Measurements from ENCODE around the gene BTBD9.

The BTBD9 gene

DNA sequence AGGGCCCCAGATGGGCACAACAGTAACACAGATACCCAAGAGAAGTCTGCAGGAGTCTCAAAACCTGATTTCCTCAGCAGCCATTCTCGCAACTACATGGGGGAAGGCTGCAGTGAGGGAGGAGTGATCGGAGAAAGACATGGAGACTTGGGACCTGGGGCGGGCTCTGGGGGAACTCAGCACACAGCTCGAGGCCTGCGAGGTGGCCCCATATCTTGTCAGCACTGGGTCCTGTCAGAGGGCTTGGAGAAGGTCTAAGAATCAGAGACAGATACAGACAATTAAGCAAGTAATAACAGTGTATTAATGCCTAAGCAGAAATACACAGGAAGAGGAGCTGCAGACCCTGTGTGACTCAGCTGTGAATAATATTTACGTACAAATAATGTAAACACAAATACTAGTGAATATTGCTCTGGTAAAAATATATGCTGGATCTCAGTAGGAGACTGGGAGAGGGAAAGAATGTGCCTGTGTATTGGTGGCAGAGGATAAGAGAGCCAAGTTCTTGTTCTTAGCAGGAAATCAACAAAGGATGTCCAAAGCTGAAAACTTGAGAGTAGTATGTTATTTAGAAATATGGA, 484.0 kb downstream of the BTBD9 start:
- in situ Hi-C loops (cut with MboI; ENCODE audit: low sequenced_read_pairs) = no loop called here

DNA sequence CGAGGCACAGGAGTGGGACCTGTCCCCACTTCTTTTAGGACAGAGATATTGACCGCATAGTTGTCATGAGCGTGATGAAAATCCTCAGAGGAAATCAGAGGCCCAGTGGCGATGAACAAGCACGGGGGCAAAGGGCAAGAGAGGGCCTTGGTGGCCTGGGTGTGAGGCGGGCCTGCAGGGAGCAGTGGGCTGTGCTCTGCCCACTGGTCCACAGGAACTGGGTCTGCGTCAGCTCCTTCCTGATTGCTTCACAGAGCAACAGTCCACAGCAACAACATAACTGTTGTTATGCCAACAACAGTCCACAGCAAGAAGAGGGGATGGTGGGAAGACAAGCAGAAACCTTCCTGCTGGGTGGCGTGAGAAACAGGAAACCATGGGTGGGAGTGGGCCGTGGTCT, 484.6 kb downstream of the BTBD9 start:
- in situ Hi-C loops (cut with MboI; ENCODE audit: low sequenced_read_pairs) = no loop called here

DNA sequence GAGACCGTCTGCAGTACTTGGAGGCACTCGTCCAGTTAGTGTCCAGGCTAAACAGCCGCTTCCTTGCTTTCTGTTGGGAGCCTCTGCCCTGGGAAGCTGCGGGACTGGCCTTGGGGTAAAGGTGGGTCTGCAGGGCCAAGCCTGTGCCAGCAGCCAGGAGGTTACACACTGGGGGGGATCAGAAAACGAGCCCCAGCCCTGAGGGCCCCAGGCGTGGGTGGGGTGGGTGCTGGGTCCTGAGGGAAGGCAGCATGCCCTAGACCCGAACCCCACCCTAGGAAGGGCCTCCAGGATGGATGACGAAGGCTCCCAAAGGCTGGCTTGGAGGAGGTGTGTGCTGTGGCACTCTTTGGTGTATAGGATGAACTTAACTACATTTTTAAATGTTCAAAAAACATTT, 485.0 kb downstream of the BTBD9 start:
- in situ Hi-C loops (cut with MboI; ENCODE audit: low sequenced_read_pairs) = no loop called here

DNA sequence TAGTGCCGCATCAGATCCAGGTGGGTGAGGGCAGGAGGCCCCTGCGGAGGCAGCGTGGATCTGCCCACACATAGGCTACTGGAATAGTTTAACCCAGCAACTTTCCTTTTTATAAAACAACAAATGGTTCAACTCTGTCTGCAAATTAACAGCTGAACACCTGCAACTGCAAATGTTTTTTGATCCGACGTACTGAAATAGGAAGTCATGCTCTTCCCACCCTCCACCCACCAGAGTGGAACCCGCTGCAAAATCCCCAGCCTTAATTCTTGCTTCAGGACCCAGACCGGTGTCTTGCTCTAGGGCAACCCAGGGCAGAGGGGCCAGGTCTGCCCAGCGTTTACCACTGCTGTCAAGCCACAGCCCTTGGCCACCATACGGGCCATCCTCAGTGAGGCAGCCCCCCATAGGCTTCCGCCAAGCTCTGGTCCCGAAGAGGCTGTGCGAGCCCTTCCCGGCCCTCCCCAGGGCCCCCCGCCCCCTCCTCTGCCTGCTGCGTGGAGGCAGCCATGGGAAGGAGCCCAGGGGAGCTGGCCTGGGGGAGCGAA, 485.9 kb downstream of the BTBD9 start:
- in situ Hi-C loops (cut with MboI; ENCODE audit: low sequenced_read_pairs) = no loop called here

DNA sequence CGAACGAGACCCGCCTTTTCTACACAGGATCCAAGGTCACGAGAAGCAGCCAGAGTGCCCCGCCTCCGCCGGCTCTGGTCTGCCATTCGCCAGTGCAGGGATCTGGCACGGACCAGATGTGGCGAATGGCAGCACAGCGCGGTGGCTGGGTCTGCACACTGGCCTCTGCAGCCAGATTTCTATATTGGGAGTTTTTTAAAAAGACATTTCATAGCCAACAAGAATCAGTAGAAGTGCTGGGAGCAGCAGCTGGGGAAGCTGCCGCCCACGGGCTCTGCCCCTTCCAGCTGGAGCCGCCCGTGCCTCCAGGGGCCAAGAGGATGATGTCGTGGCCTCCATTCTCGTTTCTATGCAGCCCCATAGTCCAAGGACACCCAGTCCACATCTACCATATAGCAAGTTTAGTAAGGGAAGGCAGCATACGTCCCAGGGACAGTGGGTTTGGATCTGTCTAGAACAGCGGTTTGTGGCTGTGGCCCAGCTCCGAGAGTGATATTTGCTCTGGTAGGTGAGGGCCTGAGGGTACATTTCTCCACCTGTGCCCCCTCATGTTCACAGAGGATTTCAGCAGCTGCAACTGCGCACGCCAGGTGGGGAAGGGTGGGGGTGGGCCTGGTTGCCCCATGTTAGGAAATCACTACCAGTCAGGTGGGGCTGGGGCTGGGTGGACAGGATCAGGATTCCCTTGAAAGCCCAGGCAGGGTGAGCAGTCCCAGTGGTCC, 486.5 kb downstream of the BTBD9 start:
- in situ Hi-C loops (cut with MboI; ENCODE audit: low sequenced_read_pairs) = no loop called here

GRCh38 chr6:38152620-38153019, 487.1 kb downstream of the BTBD9 start:
- in situ Hi-C loops (cut with MboI; ENCODE audit: low sequenced_read_pairs) = no loop called here

GRCh38 chr6:38151580-38152500, 487.9 kb downstream of the BTBD9 start:
- in situ Hi-C loops (cut with MboI; ENCODE audit: low sequenced_read_pairs) = no loop called here

DNA sequence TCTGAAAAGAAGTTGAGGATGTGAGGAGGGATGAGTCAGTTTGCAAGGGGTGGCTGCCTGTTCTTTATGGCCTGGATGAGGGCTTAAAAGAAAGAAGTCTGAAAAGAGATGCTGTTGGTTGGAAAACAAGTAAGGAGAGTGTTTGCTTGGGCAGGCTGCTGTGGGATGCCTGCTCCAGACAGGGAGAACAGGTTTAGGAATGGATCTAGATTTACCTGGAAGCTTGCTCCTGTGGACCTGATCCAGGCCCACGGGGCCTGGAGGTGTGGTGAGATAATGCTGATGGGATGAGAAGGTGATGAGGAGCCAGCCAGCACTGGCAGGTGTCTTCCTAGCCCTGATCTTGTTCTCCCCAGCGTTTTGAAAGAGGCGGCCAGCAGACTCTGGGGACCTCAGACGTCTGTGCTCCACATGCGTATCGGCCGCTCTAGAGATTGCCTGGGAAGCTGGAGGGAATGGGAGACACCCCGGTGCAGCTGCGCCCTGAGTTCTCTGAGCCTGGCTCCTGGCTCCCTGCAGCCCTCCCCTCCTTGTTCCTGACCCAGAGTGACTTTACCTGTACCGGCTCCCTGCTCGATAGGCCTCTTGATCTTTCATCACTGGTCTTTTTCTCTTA, 488.9 kb downstream of the BTBD9 start:
- in situ Hi-C loops (cut with MboI; ENCODE audit: low sequenced_read_pairs) = no loop called here

DNA sequence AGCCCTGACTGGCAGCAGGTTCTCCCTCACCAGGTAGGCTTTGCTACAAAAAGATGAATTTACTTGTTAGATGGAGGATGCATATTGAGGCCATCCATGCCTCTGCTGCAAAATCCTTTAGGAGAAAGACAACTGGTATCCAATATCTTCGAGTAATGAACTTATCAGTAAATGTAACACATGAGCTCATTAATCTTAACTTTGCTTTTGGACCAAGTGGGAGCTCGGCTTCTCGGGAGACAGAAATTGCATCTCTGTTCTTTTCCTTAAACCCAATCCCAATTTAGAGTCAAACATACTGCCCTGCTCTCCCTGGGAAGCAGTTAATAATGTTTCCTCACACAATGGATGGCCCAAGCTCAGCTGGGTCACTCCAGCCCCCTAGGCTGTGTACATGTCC, 489.7 kb downstream of the BTBD9 start:
- in situ Hi-C loops (cut with MboI; ENCODE audit: low sequenced_read_pairs) = no loop called here

DNA sequence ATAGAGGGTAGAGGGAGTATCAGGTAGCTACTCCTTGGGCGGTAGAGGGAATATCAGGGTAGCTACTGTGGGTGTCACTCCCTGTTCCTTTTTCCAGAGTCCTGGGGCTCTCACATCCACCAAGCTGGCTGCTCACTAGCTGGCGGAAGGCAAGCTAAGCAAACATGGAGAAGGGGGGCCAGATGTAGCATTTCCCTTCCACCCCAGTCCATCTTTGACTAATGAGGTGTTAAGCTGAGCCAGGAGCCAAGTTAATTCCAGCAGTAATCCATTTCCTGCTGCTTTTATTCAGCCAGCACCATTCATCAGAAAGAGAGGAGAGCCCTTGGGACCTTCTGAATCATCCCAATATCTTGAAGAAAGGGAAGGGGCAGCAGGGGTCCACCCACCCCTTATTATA, 490.2 kb downstream of the BTBD9 start:
- in situ Hi-C loops (cut with MboI; ENCODE audit: low sequenced_read_pairs) = no loop called here

DNA sequence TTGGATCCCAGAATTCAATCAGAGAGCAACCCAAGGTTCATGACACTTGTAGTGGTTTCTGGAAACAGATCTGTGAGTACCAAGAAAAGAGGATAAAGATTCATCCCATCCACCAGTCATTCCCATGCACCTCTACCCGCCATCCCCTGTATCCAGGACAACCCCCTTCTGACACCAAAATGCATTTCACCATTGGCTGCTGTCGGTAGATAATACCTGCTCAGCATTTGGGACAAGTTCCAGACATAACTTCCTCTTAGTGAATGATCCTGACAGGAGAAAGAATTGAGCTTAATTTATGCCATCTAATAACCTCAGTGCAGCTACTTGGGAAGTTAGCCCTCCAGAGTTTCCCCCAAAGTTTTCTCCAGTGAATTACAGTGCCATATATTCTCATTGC, 491.1 kb downstream of the BTBD9 start:
- in situ Hi-C loops (cut with MboI; ENCODE audit: low sequenced_read_pairs) = no loop called here

DNA sequence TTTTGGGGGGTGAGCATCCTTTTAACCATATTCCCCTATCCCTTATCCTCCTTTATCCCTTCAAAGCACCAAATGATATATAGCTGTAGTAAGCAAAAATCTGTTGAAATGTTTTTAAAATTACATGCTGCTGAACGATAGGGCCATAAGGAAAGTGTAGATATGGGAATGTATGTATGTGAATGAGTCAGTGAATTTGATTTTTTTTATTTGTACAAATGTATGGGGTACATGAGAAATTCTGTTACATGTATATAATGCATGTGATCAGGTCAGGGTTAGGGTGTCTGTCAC, 493.0 kb downstream of the BTBD9 start:
- in situ Hi-C loops (cut with MboI; ENCODE audit: low sequenced_read_pairs) = no loop called here

DNA sequence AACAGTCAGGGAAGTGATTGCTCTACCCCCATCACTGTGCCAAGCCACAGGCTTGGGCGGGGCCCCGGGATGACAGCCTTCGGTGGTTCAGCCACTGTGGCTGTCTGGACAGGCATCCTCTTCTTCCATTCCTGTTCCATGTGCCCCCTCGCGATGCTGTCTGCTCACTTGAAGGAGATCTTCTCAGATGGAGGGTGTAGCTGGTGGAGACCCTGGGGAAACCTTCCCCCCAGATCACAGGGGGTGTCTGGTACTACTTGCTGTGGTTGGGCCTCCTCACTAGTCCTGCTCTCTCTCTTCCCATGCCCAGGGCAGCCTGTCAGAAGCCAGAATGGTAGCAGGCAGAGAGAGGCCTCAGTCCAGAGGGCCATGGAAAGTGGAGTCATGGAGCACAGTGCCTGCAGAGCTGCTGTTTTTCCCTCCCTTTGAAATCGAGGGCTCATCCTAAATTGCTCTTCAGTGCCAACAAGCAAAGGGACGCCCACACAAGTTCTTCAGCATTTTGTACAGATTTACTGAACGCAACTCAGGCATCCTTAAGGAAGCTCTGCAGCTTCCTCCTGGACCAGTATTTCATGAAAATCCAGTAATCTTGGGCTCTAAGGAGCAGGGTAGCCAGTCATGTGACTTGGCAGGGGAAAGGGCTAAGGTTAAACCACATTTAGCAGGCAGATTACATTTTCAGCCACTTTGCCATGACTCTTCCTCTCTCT, 493.6 kb downstream of the BTBD9 start:
- in situ Hi-C loops (cut with MboI; ENCODE audit: low sequenced_read_pairs) = no loop called here

DNA sequence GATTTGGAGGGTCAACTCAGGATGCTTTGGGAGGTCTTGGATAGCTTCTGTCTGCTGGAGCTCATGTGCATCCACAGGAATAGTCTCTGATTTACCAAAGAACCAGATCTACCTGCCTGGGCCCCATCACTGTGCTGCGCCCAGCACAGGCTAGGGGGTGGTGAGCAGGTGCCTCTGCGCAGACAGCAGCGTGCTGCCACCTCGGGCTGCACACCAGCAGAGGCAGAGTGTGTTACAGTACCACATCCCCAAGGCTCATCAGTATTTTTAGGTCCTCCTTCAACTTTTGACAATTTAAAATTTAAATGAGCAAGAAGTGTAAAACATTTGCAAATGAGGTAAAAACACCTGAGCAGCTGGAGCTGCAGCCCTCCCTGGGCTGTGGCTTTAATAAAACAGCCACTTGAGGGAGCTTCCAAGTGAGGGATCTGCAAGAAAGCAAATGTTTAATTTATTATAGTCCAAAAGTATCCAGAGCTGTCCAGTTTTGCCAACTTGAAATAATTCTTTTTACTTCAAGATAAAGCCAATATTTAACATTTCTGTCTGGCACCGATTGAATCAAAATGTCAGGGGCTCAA, 495.3 kb downstream of the BTBD9 start:
- in situ Hi-C loops (cut with MboI; ENCODE audit: low sequenced_read_pairs) = no loop called here

DNA sequence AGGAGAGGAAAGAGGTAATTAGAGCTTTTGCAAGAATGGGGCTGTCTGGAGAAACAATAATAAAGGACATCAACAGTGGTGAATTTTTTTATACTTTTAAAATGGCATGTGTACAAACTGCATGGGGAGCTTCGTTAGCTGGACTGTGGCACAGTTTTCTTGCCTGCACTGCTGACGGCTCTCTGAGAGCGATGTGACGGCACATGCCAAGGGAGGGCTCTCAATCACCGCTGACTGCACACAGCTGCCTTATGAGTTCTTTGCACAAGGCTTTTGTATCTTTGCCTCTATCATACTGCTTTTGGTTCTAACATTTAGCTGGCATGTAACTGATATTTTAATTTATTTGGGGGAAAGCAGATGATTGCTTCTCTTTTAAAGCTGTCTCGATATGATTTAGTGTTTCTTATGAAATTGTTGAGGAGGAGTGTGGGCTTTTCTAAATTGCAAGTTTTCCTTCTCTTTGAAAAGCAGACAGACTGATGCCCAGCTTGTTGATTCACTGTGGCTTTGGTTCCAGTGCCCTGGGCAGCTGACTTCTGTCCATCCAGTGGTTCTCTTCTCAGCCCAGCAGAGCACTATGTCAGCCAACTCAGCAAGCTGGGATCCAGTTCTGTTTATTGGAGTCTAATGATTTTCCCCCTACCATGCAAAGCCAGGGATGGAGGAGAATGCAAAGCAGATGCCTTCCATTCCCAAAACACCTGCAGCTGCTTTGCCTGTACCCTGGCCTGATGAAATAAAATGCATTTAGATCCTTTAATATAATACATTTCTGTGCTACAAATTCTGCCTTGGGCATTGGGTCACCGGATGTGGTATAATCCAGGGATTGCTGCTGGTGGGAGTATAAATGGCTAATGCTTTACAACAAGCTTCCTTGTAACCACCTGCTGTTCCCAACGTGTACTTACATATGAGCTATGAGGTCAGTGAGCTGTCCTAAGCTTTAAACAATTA, 496.3 kb downstream of the BTBD9 start:
- in situ Hi-C loops (cut with MboI; ENCODE audit: low sequenced_read_pairs) = no loop called here

DNA sequence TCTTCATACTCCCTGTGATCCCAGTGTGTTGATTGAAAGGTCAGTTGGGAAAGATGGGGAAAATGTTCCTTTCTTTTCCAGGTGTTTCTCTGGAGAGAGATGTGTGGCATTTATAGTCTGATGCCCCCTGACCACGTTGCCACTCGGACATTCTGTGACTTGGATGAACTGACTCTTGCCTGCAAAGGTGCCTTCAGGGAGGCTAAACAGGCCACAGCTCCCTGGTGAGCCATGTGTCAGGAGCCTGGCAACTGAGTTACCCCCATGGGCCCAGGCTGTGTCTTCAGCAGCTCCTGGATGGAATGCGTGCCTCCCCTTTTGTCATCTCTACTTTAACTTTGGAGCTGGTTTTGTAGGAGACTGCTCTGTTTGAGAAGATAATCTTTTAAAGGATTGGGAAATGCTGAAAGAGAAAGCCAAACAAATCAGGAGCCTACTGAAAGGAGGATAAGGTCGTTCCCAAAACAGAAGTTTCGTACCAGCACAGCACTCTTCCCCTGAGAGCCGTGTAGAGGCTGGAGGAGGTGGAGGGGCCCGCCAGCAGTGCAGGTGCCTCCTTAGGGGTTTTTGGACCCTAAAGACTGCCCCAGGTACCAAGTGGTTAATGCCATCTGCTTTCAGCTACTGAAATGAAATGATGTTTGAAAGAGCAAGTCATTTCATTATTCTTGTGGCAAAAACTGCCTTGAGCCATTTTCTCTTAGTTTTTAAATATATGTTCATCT, 497.4 kb downstream of the BTBD9 start:
- in situ Hi-C loops (cut with MboI; ENCODE audit: low sequenced_read_pairs) = no loop called here

DNA sequence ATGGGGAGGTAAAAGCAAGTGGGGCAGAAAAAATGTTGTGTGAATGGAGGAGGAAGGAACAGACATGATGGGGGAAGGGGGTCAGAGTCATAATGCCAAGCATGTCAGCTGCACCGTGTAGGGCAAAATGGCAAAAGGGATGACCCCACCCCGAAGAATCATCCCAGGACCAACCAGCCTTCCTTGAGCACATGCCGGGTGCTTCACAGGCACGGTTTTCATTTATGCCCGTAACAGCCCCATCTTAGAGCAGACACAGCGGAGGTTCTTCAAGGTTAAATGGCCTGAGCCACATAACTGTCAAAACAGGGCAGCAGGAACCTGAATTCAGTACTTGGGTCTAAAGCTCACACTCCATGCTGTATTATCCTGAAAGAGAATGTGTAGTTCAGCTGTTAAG, 498.0 kb downstream of the BTBD9 start:
- in situ Hi-C loops (cut with MboI; ENCODE audit: low sequenced_read_pairs) = no loop called here

DNA sequence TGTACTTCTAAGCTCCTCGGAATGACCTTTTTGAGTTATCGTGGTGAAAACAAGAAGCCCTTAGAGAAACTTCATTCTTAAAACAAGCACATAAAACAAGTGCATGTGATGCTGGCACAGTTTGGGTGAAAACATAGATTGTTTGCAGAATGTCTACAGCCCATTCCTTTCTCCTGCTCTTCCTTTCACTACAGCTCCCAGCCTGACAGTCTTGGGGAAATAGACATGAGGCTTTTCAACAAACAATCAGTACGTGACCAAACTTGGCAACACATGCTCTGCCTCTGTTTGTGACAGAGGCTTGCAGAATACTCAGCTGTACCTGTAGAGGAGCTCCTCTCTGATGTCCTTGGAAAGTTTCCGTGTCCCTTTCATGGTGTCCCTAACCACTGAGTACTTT, 498.6 kb downstream of the BTBD9 start:
- in situ Hi-C loops (cut with MboI; ENCODE audit: low sequenced_read_pairs) = no loop called here

- in situ Hi-C loops (cut with MboI; ENCODE audit: low sequenced_read_pairs) = no loop called here
These were observed 501.4 kb downstream of the BTBD9 start for GRCh38 chr6:38138374-38138773.

Measured in HL-60/S4 treated with phorbol 12-myristate 13-acetate at 8.2 ng/mL for 4 days and 3 days (cell line).